Ishikawa (cell line): ENCODE results near the gene SSTR3.

ENCODE experiments used
- CEBPB ChIP-seq: IDR thresholded peaks from 2 replicates; pipeline ENCODE4 v1.6.1; 2012
- CREB1 ChIP-seq: IDR thresholded peaks from 2 replicates; pipeline ENCODE4 v1.6.1; 2012; ENCODE audit warnings: low read depth
- EGR1 ChIP-seq: IDR thresholded peaks from 2 replicates; pipeline ENCODE4 v1.6.1; 2012
- EP300 ChIP-seq: IDR thresholded peaks from 2 replicates; pipeline ENCODE4 v1.6.1; 2012; ENCODE audit warnings: borderline replicate concordance
- FOXM1 ChIP-seq: IDR thresholded peaks from 2 replicates; pipeline ENCODE4 v1.6.1; 2012; ENCODE audit warnings: low read depth, borderline replicate concordance
- NFIC ChIP-seq: IDR thresholded peaks from 2 replicates; pipeline ENCODE4 v1.6.1; 2012
- RAD21 ChIP-seq: IDR thresholded peaks from 2 replicates; pipeline ENCODE4 v1.6.1; 2012; ENCODE audit warnings: low read depth
- TAF1 ChIP-seq: IDR thresholded peaks from 2 replicates; pipeline ENCODE4 v1.6.1; 2012; ENCODE audit warnings: low read depth, mild to moderate bottlenecking
- TCF12 ChIP-seq: IDR thresholded peaks from 2 replicates; pipeline ENCODE4 v1.6.1; 2012; ENCODE audit warnings: low read depth
- TEAD4 ChIP-seq: IDR thresholded peaks from 2 replicates; pipeline ENCODE4 v1.6.1; 2012
- YY1 ChIP-seq: IDR thresholded peaks from 2 replicates; pipeline ENCODE4 v1.6.1; 2012; ENCODE audit warnings: low read depth
- ZBTB7A ChIP-seq: IDR thresholded peaks from 2 replicates; pipeline ENCODE4 v1.6.1; 2012; ENCODE audit warnings: low read depth
- TF ChIP-seq, protein P1 (sequence below): IDR thresholded peaks from 2 replicates; pipeline ENCODE4 v1.6.1; 2012
- TF ChIP-seq, protein P2 (sequence below): IDR thresholded peaks from 2 replicates; pipeline ENCODE4 v1.6.1; 2012
- TF ChIP-seq, protein P3 (sequence below): IDR thresholded peaks from 2 replicates; pipeline ENCODE4 v1.6.1; 2012; ENCODE audit warnings: low read depth, mild to moderate bottlenecking

The SSTR3 gene

DNA sequence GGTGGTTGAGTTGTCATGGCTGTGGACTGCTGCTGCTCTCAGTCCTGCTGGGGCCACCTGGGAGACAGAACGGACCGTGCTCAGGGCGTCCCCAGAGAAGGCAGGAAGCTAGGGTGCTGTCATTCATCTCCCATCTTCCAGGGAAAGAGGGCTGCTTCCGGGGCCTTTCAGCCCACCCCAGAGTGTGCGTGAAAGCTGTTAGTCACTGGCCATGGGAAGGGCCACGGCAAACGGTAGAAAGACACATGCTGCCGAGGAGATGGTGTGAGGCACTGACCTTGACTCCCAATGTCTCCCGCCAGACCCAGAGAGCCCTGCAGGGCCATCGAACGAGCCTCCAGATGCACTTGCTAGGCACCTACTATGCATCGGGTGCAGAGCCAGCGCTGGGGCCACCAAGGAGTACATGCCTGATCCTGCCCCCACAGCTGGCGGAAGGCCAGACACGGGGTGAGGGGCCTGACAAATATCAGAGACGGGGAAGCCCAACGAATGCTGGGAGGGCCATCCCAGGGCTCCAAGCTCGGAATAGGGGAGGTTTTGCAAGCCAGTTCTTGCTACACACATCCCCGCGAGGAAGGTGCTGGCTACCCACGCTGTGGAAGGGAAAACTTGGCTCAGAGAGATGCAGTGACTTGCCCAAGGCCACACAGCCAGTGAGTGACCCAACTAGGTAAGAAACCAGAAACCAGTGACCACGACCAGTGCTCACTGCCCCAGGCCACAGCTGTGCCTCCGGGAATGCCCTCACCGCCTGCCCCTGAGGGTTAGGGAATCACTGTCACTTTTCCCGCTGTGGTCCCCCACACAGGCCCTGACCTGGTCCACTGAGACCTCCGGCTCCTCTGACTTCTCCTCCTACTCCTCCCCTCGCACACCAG, 21.7 kb upstream of the SSTR3 start:
- TF ChIP-seq TEAD4, result no peak
- TF ChIP-seq YY1, result no peak
- TF ChIP-seq, protein P1, sequence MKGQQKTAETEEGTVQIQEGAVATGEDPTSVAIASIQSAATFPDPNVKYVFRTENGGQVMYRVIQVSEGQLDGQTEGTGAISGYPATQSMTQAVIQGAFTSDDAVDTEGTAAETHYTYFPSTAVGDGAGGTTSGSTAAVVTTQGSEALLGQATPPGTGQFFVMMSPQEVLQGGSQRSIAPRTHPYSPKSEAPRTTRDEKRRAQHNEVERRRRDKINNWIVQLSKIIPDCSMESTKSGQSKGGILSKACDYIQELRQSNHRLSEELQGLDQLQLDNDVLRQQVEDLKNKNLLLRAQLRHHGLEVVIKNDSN, result no peak
- no peak for TF ChIP-seq TAF1
- no peak for TF ChIP-seq EP300
- no peak for TF ChIP-seq EGR1
- no peak for TF ChIP-seq TCF12
- no peak for TF ChIP-seq RAD21
- no peak for TF ChIP-seq FOXM1
- TF ChIP-seq NFIC, result no peak

DNA sequence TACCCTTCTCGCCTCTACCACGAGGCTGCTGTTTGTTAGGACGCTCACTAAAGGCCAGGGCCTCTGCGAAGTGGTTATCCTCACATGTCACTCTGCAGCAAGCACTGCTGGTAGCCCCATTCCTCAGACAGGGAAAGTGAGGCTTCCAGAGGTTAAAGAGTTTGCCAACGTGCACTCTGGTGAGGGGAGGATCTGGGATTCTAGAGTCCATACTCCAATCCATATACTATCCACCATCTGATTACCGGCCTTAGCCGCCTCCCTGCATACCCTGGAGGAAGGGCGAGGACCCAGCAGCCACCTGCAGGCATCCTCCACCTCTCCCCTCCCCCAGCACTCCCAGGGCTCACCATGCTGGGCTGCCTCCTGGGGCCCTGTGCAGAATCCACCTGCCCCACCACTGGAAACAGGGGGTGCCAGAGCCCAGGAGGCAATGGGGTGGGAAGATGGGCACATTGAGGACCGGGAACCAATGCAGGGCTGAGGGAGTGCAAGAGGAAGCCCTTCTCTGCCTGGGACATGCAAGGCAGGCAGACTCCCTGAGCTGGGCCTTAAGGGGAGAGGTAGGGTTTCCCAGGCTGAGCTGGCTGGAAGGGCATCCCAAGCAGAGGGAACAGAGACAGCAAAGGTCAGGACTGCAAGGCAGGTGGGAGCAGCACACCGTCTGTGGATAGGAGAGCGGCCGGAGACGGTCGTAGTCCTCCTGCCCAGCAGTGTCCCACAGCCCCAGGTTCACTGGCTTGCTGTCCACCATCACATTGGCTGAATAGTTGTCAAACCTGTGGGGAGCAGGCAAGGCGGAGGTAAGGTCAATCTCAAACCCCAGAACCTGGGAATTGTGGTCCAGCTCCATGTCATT, 20.1 kb upstream of the SSTR3 start:
- TF ChIP-seq NFIC (no peak), EP300 (no peak), TAF1 (no peak), YY1 (no peak)
- TF ChIP-seq, protein P1, result no peak

DNA sequence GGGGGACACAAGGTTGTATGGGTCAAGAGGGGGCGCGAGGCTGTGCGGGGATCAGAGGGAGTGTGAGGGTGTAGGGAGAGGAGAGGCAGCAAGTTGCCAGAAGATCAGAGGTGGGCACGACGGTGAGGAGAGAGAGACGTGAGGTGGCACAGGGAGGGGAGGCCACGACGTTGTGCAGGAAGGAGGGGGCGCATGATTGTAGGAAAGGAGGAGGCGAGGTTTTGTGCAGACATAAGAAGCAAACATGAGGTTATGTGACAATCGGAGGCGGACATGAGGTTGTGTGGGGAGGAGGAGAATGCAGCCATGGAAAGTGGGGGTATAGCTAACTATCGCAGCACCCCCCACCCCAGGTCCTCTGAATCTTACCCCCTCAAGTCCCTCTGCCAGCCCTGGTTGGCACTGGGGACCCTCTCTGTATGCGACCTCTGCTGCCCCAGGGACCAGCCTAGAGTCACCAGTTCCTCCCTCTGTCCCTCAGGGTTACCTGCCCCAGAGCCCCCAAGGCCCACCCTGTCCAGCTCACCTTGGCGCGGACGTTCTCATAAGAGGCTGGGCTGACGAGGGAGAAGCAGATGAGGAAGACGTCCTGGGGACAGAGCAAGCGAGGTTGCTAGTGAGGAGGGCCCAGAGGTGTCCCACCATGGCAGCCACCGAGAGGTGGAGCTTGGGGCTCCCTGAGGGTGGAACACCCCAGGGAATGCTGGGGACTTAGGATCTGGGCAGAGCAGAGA, 19.3 kb upstream of the SSTR3 start:
- TF ChIP-seq YY1, result no peak
- TF ChIP-seq CREB1, result no peak
- no peak for TF ChIP-seq CEBPB
- TF ChIP-seq TAF1, result no peak
- TF ChIP-seq EGR1, result no peak
- TF ChIP-seq TEAD4, result no peak
- TF ChIP-seq, protein P2, sequence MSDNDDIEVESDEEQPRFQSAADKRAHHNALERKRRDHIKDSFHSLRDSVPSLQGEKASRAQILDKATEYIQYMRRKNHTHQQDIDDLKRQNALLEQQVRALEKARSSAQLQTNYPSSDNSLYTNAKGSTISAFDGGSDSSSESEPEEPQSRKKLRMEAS, result no peak
- no peak for TF ChIP-seq RAD21
- no peak for TF ChIP-seq FOXM1
- TF ChIP-seq, protein P3, sequence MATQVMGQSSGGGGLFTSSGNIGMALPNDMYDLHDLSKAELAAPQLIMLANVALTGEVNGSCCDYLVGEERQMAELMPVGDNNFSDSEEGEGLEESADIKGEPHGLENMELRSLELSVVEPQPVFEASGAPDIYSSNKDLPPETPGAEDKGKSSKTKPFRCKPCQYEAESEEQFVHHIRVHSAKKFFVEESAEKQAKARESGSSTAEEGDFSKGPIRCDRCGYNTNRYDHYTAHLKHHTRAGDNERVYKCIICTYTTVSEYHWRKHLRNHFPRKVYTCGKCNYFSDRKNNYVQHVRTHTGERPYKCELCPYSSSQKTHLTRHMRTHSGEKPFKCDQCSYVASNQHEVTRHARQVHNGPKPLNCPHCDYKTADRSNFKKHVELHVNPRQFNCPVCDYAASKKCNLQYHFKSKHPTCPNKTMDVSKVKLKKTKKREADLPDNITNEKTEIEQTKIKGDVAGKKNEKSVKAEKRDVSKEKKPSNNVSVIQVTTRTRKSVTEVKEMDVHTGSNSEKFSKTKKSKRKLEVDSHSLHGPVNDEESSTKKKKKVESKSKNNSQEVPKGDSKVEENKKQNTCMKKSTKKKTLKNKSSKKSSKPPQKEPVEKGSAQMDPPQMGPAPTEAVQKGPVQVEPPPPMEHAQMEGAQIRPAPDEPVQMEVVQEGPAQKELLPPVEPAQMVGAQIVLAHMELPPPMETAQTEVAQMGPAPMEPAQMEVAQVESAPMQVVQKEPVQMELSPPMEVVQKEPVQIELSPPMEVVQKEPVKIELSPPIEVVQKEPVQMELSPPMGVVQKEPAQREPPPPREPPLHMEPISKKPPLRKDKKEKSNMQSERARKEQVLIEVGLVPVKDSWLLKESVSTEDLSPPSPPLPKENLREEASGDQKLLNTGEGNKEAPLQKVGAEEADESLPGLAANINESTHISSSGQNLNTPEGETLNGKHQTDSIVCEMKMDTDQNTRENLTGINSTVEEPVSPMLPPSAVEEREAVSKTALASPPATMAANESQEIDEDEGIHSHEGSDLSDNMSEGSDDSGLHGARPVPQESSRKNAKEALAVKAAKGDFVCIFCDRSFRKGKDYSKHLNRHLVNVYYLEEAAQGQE, result no peak
- TF ChIP-seq, protein P1, result no peak

DNA sequence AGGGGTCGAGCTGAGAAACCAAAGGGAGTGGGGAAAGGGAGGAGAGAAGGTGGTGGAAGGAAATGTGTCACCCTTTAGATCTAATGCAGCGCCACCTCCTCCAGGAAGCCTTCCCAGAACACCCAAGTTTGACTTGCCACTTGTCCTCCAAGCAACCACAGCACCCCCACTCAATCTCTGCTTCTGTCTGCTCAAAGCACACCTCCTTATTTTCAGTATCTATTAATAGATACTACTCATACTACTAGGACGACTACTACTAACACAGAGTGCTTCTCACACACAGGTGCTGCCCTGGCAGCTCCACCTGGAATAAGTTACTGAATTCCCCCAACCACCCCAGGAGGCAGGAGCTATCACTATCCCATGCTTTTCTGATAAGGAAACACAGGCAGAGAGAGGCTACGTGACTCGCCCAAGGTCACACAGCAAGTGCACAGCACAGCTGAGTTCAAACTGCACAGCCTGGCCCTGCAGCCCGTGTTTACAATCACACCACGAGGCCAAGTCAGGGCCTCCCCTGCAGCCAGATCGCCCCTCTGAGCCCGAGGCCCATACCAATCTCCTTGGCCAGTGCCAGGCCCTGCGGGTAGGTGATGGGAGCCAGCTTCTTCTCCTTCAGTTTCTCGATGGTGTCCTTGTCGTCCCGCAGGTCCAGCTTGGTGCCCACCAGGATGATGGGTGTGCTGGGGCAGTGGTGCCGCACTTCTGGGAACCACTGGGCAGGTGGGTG, 18.6 kb upstream of the SSTR3 start:
- TF ChIP-seq, protein P1, result no peak
- TF ChIP-seq FOXM1, result no peak
- no peak for TF ChIP-seq YY1
- no peak for TF ChIP-seq EP300
- no peak for TF ChIP-seq TEAD4
- TF ChIP-seq, protein P2, result no peak
- TF ChIP-seq, protein P3, result no peak
- no peak for TF ChIP-seq CEBPB
- no peak for TF ChIP-seq RAD21
- no peak for TF ChIP-seq CREB1
- no peak for TF ChIP-seq TAF1
- TF ChIP-seq TCF12, result no peak
- no peak for TF ChIP-seq ZBTB7A
- no peak for TF ChIP-seq NFIC
- TF ChIP-seq EGR1, result no peak
